Stimulated activated CD4-positive, alpha-beta T cell treated with anti-CD3 and anti-CD28 coated beads, TNF-alpha, amount 100 ng/mL, for 1 hour (primary cell): ENCODE results near the gene SFN.
"Not testable (repeated sequence)": the region's sequence is repeated elsewhere in the genome, so short reads cannot be mapped to it uniquely, and the experiment has no call there.

Experiments
- DNase-seq, 3 donors: peaks; one replicate each; pipeline ENCODE4 v3.0.0-alpha.2; 2020; ENCODE audit warnings: low read depth in 3 of 3, low spot score in 1 of 3

The SFN gene

GRCh38 chr1:26862781-26863684 is at the start of gene SFN:
SFN (plus strand) TSS chr1:26863149; CDS start chr1:26863213, 64 bp downstream.
- DNase-seq, result peak in 2 of 3 donors; percentile 6 to 25

GRCh38 chr1:26814377-26814776 is 48.6 kb upstream of the SFN start:
- DNase-seq, result no peak

- no peak for DNase-seq
Observed at GRCh38 chr1:26814893-26815292, 48.1 kb upstream of the SFN start.

GRCh38 chr1:26820784-26821269 is 42.1 kb upstream of the SFN start:
- DNase-seq, result no peak

GRCh38 chr1:26822737-26823395 is 40.1 kb upstream of the SFN start:
- DNase-seq, result no peak

GRCh38 chr1:26824731-26825130 is 38.2 kb upstream of the SFN start:
- no peak for DNase-seq

- DNase-seq, result peak in 2 of 3 donors; percentile 44 to 65
Observed at GRCh38 chr1:26826261-26827105, 36.5 kb upstream of the SFN start, which contains the start of gene ZDHHC18. ZDHHC18 (plus strand) TSS chr1:26826688; CDS start chr1:26826805, 117 bp downstream.

GRCh38 chr1:26827106-26827604 is 35.8 kb upstream of the SFN start:
- no peak for DNase-seq

- no peak for DNase-seq
Observed at GRCh38 chr1:26827663-26828062, 35.3 kb upstream of the SFN start.

- no peak for DNase-seq
Observed at GRCh38 chr1:26828411-26828991, 34.4 kb upstream of the SFN start.

- no peak for DNase-seq
Observed at GRCh38 chr1:26829184-26829911, 33.6 kb upstream of the SFN start.

- DNase-seq, result no peak
Observed at GRCh38 chr1:26831059-26831458, 31.9 kb upstream of the SFN start.

- DNase-seq, result no peak
Observed at GRCh38 chr1:26831546-26832248, 31.3 kb upstream of the SFN start.

- DNase-seq, result no peak
Observed at GRCh38 chr1:26832249-26832960, 30.5 kb upstream of the SFN start.

GRCh38 chr1:26833432-26834405 is 29.2 kb upstream of the SFN start:
- DNase-seq, result peak; percentile 59 to 84 (median 76)

GRCh38 chr1:26837665-26838064 is 25.3 kb upstream of the SFN start:
- DNase-seq, result not testable (repeated sequence)
